KMS-11 (cell line): ENCODE measurements around the gene PRPF18.

ENCODE experiments used
- H2AFZ ChIP-seq: fragments of 200-600 bp; sonication (generic); 2 replicates; pipeline ENCODE4 v1.6.1; 2016; ENCODE audit warnings: antibody characterized with exemption, mixed run types, low read depth
- H3K27ac ChIP-seq: fragments of 200-600 bp; sonication (generic); 2 replicates; pipeline ENCODE4 v1.6.1; 2016; ENCODE audit warnings: mild to moderate bottlenecking, mixed run types
- H3K27me3 ChIP-seq: fragments of 200-600 bp; sonication (generic); 2 replicates; pipeline ENCODE4 v1.6.1; 2017; ENCODE audit warnings: mild to moderate bottlenecking, low read depth, mixed run types, moderate library complexity; ENCODE audit not compliant: insufficient read depth
- H3K36me3 ChIP-seq: fragments of 200-600 bp; sonication (generic); 2 replicates; pipeline ENCODE4 v1.6.1; 2017; ENCODE audit warnings: mild to moderate bottlenecking, mixed run types; ENCODE audit not compliant: insufficient read depth
- H3K4me1 ChIP-seq: fragments of 200-600 bp; sonication (generic); 2 replicates; pipeline ENCODE4 v1.6.1; 2016; ENCODE audit warnings: mild to moderate bottlenecking, low read depth, mixed run types; ENCODE audit not compliant: poor library complexity, severe bottlenecking
- H3K4me2 ChIP-seq: fragments of 200-600 bp; sonication (generic); 2 replicates; pipeline ENCODE4 v1.7.0; 2016; ENCODE audit warnings: mild to moderate bottlenecking, mixed run types
- H3K4me3 ChIP-seq: fragments of 200-600 bp; sonication (generic); IDR thresholded peaks from 2 replicates; pipeline ENCODE4 v1.6.1; 2017; ENCODE audit warnings: low read depth, low read length, mixed read lengths; ENCODE audit not compliant: insufficient read depth
- H3K79me2 ChIP-seq: fragments of 200-600 bp; sonication (generic); 2 replicates; pipeline ENCODE4 v1.6.1; 2016; ENCODE audit warnings: low read depth, mixed run types; ENCODE audit not compliant: insufficient read depth
- H3K9ac ChIP-seq: fragments of 200-600 bp; sonication (generic); 2 replicates; pipeline ENCODE4 v1.6.1; 2016; ENCODE audit warnings: mild to moderate bottlenecking, mixed run types
- H4K20me1 ChIP-seq: fragments of 200-600 bp; sonication (generic); 2 replicates; pipeline ENCODE4 v1.6.1; 2016; ENCODE audit warnings: mild to moderate bottlenecking, mixed run types; ENCODE audit not compliant: insufficient read depth
- CTCF ChIP-seq: fragments of 200-600 bp; sonication (generic); conservative IDR thresholded peaks from 2 replicates; pipeline ENCODE4 v1.6.1; 2017; ENCODE audit warnings: low read depth, mild to moderate bottlenecking, antibody characterized with exemption, low read length, moderate library complexity, mixed read lengths

The PRPF18 gene

GRCh38 chr10:13660551-13660920 lies 73.8 kb downstream of the PRPF18 start:
- Histone ChIP-seq H3K79me2 (no peaks in the 10 kb centered on the region), H3K9ac (no peak overlapping the region), H3K4me1 (peaks cover 8% of the 10 kb centered on the region), H3K36me3 (no peaks in the 10 kb centered on the region), H3K4me2 (no peak overlapping the region), H3K27ac (no peak overlapping the region), H4K20me1 (no peaks in the 10 kb centered on the region), H3K27me3 (no peaks in the 10 kb centered on the region), H2AFZ (no peak overlapping the region), H3K4me3 (no peak overlapping the region)
- TF ChIP-seq CTCF: no peak

- H3K4me1 ChIP-seq: peaks cover 8% of the 10 kb centered on the region
- H4K20me1 ChIP-seq: no peaks in the 10 kb centered on the region
- TF ChIP-seq CTCF: no peak
- H3K27me3 ChIP-seq: no peaks in the 10 kb centered on the region
- H3K79me2 ChIP-seq: no peaks in the 10 kb centered on the region
- H3K9ac ChIP-seq: no peak overlapping the region
- no peak overlapping the region for H3K27ac ChIP-seq
- no peak overlapping the region for H2AFZ ChIP-seq
- no peak overlapping the region for H3K4me2 ChIP-seq
- no peaks in the 10 kb centered on the region for H3K36me3 ChIP-seq
- no peak overlapping the region for H3K4me3 ChIP-seq
Observed at GRCh38 chr10:13661256-13661655, 74.5 kb downstream of the PRPF18 start.

- Histone ChIP-seq H2AFZ (no peak overlapping the region), H3K4me3 (no peak overlapping the region), H3K27me3 (no peaks in the 10 kb centered on the region), H3K36me3 (no peaks in the 10 kb centered on the region), H3K4me1 (no peaks in the 10 kb centered on the region), H3K79me2 (no peaks in the 10 kb centered on the region), H3K27ac (no peak overlapping the region), H3K9ac (no peak overlapping the region), H3K4me2 (no peak overlapping the region), H4K20me1 (no peaks in the 10 kb centered on the region)
- no peak for TF ChIP-seq CTCF
Observed at GRCh38 chr10:13665516-13666262, 78.9 kb downstream of the PRPF18 start.

GRCh38 chr10:13668126-13668525 lies 81.4 kb downstream of the PRPF18 start:
- H3K9ac ChIP-seq: no peak overlapping the region
- H4K20me1 ChIP-seq: no peaks in the 10 kb centered on the region
- no peak overlapping the region for H3K27ac ChIP-seq
- no peaks in the 10 kb centered on the region for H3K27me3 ChIP-seq
- no peaks in the 10 kb centered on the region for H3K36me3 ChIP-seq
- H3K4me2 ChIP-seq: no peak overlapping the region
- no peak overlapping the region for H3K4me3 ChIP-seq
- H2AFZ ChIP-seq: no peak overlapping the region
- H3K4me1 ChIP-seq: no peaks in the 10 kb centered on the region
- H3K79me2 ChIP-seq: no peaks in the 10 kb centered on the region
- no peak for TF ChIP-seq CTCF
